ENCODE data around the gene NPBWR2.
"Not testable (repeated sequence)": the region's sequence is repeated elsewhere in the genome, so short reads cannot be mapped to it uniquely, and the experiment has no call there.

The NPBWR2 gene

GRCh38 chr20:64119681-64120341 lies 12.4 kb upstream of the NPBWR2 start:
- no peak for DNase-seq (ENCODE audit: low spot score)
- no peak for FAIRE-seq

- FAIRE-seq: no peak
- no peak for DNase-seq (ENCODE audit: low spot score)
These were observed 11.9 kb upstream of the NPBWR2 start for GRCh38 chr20:64119301-64119680.

DNA sequence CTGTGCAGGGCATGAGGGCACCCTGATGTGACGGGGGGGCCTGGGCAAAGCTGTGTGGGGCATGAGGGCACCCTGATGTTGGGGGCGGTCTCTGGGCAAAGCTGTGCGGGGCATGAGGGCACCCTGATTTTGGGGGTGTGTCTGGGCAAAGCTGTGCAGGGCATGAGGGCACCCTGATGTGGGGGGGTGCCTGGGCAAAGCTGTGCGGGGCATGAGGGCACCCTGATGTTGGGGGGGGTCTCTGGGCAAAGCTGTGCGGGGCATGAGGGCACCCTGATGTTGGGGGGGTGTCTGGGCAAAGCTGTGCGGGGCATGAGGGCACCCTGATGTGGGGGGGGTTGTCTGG lies 10.0 kb upstream of the NPBWR2 start:
- not testable (repeated sequence) for DNase-seq (ENCODE audit: low spot score); FAIRE-seq

- FAIRE-seq: no peak
- no peak for DNase-seq (ENCODE audit: low spot score)
These were observed 9.4 kb upstream of the NPBWR2 start for GRCh38 chr20:64116541-64117431.

DNA sequence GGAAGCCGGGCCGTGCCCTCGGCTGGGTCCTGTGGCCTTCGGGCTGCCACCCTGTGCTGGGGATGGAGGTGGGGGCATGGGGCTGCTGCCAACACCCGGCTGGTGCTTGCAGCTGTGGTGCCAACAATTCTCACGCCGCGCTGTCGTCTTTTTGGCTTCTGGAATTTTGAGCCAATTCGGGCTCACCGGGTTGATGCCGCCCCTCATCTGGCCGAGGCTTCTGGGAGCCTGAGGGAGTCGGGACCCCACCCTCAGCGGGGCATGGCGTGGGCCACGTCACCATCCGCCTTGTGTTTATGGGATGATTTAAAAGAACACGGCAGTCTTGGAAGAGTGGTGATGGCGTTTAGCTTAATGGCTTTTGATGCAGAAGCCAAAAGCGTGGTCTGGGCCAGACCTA lies 8.7 kb upstream of the NPBWR2 start:
- DNase-seq (ENCODE audit: low spot score) (no peak), FAIRE-seq (no peak)

DNA sequence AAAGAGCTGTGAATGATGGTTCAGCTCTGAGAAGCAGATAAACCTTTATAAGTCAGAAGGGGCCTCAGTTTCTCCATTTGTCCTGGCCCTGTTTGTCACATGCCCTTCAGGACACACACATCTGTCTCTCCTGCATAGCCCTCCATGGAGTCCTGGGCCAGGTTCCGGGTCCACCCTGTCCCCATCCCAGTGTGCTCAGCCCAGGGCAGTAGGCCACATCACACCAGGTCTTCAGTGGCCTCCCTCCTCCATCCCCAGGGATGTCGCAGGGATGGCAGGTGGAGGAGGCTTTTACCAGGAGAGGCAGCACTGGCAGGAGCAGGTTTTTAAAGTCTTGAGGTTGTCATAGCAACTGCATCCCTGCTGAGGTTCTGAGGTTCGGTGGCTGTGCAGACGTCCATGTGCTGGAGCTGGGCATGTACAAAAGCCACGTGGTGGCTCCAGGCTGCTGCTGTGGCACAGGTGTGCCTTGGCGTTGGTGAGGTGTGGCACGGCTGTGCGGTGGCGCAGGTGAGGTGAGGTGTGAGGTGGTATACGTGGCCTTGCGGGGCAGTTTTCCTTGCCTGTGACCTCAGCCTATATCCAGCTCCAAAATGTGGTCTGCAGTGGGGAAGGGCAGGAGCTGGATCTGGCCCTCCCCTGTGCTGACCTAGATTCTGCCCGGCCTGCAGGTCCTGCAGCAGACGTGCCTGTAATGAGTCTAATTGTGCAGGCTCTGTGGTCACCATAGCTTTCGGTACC lies 8.0 kb upstream of the NPBWR2 start:
- FAIRE-seq (no peak), DNase-seq (ENCODE audit: low spot score) (no peak)

GRCh38 chr20:64114356-64114971 lies 7.1 kb upstream of the NPBWR2 start:
- FAIRE-seq: no peak
- no peak for DNase-seq (ENCODE audit: low spot score)

DNA sequence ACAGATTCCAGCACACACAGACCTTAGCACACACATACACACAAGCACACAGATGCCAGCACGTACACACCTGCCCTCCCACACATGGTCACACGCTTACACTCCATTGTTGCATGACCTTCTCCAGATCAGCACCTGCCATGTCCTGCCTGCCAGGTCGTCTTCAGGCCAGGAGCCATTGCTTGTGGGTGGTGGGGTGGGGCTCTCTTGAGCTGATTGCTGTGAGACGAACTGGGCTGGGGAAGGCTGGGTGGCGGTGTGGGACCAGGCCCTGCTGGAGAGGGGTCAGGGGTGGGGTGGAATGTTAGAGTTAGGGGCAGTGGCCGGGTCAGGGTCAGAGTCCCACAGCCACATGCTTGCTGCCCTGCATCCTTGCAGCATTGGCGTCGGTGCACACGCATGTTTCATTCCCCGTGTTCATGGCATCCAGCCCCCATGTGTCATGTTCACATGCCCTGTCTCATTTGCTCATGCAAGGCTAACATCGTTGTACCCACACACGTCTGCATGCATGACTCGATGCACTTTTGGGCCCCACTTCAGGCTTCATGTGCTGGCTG lies 6.5 kb upstream of the NPBWR2 start:
- DNase-seq (ENCODE audit: low spot score) (no peak), FAIRE-seq (no peak)

DNA sequence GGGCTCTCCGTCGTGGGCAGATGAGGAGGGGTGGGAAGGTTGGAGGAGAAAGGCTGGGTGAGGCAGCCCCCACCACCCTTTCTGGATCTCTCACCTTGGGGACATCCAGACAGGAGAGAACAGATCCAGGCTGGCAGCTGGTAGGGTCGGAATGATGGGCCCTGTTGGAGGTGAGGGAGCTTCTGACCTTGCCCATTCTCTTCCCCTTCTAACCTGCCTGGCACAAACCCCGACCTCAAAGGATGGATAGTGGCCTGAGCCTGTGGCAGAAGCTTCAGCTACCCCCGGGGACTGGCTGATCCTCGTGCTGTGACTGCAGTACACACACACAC lies 6.0 kb upstream of the NPBWR2 start:
- no peak for FAIRE-seq
- DNase-seq (ENCODE audit: low spot score): no peak

- FAIRE-seq: no peak
- DNase-seq (ENCODE audit: low spot score): no peak
These were observed 5.5 kb upstream of the NPBWR2 start for GRCh38 chr20:64112691-64113443.

GRCh38 chr20:64111841-64112641 lies 4.7 kb upstream of the NPBWR2 start:
- FAIRE-seq: no peak

GRCh38 chr20:64110411-64111068 lies 3.2 kb upstream of the NPBWR2 start:
- no peak for FAIRE-seq
- no peak for DNase-seq (ENCODE audit: low spot score)

More at GRCh38 chr20:64111841-64112641, 4.7 kb upstream of the NPBWR2 start:
- no peak for DNase-seq (ENCODE audit: low spot score)

DNA sequence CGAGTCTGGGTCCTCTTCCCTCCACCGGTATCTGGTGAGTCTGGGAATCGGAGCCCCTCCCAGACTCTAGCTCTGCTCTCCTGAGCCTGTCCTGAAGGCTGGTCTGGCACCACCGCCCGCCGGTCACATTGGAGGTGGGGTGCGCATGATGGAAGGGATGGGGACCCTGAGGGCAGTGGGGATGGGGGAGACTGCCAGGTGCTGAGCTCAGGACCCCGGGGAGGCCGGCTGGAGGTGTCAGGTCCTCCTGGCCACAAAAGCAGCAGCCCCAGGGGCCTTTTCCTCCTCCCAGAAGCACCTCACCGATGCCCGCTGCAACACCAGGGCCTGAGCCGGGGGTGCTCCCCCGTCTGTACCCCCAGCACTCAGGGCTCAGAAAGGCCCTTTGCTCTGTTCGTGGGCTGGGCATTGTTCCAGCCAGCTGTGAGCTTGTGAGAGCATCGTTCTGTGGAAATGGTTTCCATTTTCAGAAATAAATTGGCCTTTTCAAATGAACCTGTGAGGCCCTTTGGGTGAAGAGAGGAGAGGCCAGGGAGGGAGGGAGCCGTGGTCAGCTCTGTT lies 2.5 kb upstream of the NPBWR2 start:
- FAIRE-seq (no peak), DNase-seq (ENCODE audit: low spot score) (no peak)

DNA sequence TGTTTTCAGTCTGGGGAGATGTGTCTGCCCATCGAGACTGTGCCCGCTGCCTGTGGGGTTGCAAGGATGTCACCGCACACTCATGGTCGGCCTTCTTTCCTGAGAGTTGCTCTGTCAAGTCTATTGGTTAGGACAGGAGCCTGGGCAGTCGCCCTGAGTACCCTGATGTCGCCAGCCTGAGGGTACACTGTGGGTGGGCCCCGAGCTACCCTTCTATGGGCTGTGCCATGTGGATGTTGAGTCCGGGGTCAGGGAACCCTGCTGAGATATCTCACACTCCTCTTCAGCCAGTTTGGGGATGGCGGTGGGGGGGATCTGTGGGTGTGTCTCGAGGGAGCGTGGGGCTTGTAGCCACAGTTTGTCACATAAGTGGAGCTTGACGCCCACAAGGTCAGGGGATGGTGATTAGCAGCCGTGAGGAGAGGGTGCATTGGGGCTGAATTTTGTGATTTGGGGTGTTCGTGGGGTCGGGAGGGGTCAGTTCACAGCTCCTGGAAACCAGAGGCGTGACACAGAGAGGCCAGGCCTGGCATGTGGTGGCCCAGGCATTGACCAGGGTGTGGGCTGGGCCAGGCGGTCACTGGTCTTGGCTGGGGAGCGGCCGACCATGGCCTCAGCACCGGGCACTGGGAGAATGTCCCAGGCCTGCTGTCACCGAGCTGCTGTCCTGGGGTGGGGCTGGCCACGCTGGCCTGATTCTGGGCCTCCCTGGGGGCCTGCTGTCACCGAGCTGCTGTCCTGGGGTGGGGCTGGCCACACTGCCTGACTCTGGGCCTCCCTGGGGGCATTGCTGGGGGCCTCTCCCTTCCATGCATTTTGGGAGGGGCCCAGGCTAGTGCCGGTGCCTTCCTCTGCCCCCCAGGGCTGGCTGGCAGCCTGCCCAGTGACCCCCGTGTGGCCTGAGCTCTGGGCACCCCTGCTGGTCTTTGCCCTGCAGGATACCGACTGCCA lies 1.6 kb upstream of the NPBWR2 start:
- FAIRE-seq: no peak

DNA sequence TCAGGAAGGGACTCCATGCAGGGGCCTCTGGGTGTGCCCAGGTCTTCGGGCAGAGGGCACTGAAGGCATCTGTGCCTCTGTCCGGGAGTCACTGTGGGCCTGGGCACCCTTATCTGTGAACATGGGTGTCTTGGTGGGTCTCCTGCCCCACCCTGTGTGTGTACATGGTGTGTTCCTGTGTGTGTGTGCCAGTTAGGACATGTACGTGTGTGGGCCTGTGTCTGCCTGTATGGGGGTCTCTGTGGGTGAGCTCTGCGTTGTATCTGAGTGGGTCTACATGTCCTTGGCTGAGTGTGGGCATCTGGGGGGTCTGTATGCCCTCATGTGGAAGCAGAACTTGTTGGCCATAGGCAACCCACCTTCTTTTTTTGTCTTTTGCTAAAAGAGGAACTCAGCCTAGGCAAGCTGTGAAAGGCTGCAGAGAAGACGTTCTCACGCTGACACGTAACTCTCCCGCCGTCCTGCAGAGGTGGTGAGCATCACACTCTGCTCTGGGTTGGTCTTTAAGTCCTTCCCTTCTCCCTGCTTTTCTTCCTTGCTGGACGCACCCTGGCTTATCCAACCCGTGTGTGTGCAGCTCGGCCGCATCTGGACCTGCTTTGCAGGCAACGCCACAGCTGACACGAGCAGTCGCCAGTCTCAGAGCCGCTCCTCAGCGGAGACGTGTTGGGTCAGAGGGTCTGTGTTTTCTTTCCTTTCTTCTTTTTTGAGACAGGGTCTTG lies 532 bp upstream of the NPBWR2 start:
- no peak for FAIRE-seq
- no peak for DNase-seq (ENCODE audit: low spot score)

More for the DNA sequence above, 1.6 kb upstream of the NPBWR2 start:
- no peak for DNase-seq (ENCODE audit: low spot score)

- DNase-seq (ENCODE audit: low spot score): no peak
- no peak for FAIRE-seq
These were observed 867 bp downstream of the NPBWR2 start for GRCh38 chr20:64106435-64106961.

GRCh38 chr20:64105846-64106434 lies 1.4 kb downstream of the NPBWR2 start:
- no peak for DNase-seq (ENCODE audit: low spot score)
- FAIRE-seq: no peak

Data from RCC 7860 (cell line).